NCI-H345 treated with DMSO at 0.1 percent for 48 hours (cell line): ENCODE measurements around the gene DOK7.

ENCODE experiments used
- DNase-seq: peaks from one replicate; lab custom pipeline; 2025; ENCODE audit not compliant: unreplicated experiment; lab: John Stamatoyannopoulos, UW

Gene DOK7

GRCh38 chr4:3485886-3486540 lies 22.9 kb downstream of the DOK7 start:
- DNase-seq: no peak

DNA sequence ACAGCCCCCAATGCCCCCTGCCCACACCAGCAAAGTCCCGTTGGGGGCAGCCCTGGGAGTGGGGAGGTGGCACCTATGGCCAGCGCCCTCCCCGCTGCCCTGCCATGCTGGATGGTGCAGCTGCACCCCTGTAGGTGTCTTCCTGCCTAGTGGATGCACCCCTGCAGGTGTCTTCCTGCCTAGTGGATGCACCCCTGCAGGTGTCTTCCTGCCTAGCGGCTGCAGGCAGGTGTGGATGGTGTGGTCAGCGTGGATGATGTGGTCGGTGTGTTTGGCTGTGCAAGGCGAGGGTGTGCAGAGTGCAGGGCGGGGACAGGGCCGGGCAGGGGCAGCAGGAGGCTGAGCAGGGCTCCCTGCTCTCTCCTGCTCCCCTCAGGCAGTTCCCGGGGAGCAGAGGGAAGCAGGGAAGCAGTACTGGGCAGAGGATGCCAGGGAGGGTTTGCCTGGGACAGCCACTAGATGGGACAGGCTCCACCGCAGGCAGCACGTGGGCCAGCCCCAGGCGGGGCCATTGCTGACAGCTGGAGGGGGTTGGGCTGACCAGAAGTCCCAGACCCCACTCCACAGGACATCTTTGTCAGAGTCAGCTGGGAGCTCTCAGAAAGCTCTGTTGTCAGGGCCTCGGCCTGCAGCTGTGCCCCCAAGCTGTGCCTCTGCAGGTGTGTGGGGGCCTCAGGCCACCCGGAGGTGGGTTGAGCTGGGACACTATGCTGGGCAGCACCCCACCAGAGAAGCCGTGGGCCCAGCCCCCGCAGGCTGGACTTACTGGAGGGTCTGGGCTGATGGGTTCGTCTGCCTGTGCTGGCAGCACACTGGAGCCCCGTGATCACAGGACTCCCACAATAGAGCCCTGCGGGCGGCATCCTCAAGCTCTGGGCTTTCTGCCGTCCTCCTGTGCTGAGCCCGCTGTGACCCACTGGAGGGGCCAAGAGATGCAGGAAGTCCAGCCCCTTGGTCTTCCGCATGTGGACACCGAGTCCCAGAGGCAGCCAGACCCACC lies 23.7 kb downstream of the DOK7 start:
- DNase-seq: no peak

- no peak for DNase-seq
Observed at GRCh38 chr4:3487861-3488260, 24.8 kb downstream of the DOK7 start.

DNA sequence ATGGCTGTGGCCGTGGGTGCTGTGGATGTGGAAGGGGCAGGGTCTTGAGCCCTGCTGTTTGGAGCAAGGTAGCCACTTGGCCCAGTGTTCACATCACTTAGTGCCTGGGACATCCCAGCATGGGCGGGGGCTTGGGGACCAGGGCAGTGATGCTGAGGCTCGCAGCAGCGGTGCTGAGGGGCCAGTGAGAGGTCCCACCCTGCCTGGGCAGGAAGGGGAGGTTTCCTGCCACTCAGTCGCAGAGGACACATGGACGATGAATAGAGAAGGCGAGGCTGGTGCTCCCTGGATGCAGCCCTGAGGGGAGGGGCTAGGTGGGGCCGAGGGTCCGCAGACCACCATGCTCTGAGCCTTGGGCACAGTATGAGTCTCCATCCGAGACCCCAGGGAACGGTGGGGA lies 25.7 kb downstream of the DOK7 start:
- DNase-seq: no peak

GRCh38 chr4:3489451-3489962 lies 26.4 kb downstream of the DOK7 start:
- no peak for DNase-seq

- no peak for DNase-seq
Observed at GRCh38 chr4:3491681-3492405, 28.7 kb downstream of the DOK7 start.

- no peak for DNase-seq
Observed at GRCh38 chr4:3492741-3493719, 29.9 kb downstream of the DOK7 start.

DNA sequence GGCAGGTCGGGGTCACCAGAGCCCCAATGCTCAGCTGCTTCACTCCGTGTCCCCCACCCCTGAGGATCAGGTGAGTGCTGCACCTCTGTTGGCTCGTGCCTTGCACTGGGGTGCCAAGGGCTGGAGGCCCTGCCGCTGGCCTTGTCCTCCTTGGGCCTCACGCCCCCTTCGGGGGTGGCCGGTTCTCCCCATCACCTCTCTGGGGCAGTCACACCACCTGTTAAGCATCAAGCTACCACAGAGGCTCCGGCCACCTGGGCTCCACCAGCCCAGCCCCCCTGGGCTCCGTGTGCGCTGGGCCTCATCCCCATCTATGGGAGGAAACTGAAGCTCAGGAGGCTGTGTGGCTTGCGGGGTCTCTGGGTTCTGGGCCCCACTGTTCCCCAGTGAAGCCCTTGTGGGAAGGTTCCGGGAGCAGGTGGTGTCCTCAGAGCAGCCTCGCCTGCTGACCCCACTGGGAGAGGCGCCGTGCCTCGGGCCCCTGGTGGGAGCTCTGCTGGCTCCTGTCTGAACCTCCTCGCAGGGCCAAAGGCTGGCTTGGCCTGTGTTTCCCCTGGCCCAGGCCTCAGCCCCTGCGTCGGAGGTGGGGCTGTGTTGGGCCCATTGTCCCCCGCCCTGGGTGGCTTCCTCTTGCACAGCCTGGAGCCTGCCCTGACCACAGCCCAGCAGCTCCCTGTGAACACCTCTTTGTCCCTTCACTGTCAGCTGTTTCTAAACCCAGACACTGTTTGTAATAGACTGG lies 30.8 kb downstream of the DOK7 start:
- DNase-seq: no peak

- no peak for DNase-seq
Observed at GRCh38 chr4:3494462-3494871, 31.4 kb downstream of the DOK7 start.

GRCh38 chr4:3495204-3495975 lies 32.3 kb downstream of the DOK7 start:
- DNase-seq: no peak

GRCh38 chr4:3496021-3496420 lies 32.9 kb downstream of the DOK7 start:
- DNase-seq: no peak

- DNase-seq: no peak
Observed at GRCh38 chr4:3497095-3497494, 34.0 kb downstream of the DOK7 start.

DNA sequence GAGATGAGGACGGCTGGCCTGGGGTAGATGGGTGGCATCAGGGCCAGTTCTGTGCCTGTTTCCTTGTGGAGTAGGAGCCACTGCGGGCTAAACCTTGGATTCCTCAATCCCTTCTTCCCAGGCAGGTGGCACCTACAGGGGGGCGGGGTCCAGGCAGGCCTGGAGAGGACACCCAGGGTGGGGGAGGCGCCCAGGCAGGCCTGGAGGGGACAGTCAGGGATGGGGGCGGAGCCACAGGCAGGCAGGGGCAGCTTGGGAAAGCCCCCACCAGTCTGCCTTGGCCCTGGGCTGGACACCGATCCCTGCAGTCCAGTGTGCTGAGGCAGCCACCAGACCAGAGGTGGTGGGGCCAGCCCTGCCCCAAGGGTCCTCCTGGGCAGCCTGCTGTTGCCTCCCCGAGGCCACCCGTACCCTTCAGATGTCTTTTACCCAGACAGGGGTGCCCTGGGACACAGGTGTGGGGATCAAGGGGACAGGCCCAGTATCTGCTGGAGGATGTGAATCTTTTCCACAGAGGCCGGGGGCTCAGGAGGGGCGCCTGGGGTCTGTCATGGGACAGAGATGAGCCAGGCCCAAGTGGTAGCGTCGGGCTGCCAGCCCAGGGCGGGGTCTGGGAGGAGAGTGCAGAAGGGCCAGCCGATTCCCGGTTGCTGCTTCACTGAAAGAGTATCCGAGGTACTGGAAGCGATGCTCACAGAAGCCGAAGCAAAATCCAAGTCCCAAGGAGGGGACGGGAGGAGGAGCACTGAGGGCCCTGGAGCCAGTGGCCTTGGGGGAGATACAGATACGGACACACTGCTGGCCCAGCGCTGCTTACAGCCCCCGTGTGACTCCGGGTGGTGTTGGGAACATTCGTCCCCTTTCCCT lies 34.6 kb downstream of the DOK7 start:
- DNase-seq: no peak

- no peak for DNase-seq
Observed at GRCh38 chr4:3498407-3498806, 35.3 kb downstream of the DOK7 start.

DNA sequence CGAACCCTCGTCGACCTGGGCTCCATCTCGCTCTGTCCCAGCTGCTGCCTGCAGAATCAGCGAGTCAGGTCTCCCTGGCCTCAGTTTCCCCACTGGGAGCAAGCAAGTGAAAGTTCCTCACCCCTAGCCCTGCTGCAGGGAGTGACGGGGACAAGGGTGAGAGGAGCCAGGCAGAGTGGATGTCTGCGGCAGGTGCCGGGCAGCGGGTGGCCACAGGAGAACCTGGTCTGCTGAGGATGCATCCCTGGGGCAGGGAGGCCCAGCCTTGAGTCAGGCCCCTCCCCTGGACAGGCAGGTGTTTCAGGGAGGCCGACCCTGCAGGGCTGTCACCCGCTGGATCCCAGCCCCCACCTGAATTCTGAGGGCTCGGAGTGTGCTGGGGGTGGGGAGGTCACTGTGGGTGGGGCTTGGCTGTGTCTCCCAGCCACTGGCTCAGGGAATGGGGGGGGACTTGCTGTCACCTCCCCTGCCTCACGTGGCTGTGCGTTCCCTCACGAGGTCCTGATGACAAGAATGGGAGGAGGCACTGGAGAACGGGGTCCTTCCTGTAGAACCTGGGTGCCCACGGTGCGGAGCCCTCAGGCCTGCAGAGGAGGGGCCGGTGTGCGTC lies 35.9 kb downstream of the DOK7 start:
- no peak for DNase-seq

DNA sequence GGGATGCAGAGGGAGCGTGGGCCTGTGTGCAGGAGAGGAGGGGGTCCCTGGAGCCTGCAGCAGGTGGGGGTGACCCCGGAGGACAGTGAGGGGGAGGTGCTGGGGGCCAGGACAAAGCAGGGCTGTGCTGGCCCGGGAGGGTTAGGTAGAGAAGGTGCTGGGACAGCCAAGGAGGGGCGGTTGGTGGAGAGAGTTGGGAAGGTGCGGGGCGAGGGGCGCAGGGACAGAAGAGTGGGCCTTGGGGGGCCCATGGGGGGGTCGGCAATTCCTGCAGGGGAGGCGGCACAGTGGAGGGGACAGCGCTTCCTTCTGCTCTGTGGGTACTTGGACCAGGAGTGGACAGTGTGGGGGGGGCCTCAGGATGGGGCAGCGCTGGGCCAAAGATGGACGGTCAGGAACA lies 36.6 kb downstream of the DOK7 start:
- no peak for DNase-seq

DNA sequence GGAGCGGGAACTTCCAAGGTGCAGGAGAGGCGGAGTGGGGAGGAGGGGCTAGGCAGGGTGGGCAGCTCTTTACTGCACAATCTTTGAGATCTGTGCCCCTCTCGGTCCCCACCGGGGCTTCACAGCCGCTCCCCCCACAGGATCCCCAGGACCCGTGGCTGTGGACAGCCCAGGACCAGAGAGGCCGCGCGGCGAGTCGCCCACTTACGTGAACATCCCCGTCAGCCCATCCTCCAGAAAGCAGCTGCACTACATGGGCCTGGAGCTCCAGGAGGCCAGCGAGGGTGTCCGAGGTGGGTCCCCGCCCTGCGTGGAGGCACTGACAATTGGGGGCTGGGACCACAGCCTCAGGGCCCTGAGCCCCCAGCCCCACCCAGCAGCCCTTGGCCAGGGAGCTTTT lies 37.0 kb downstream of the DOK7 start:
- no peak for DNase-seq
